ENCODE measurements around the gene SGO2.

GRCh38 chr2:200502196-200502595 lies 23.8 kb upstream of the SGO2 start:
- no peak for TF ChIP-seq POLR2AphosphoS5 (IDR thresholded peaks at IDR 0.05; ENCODE audit: borderline replicate concordance, low read depth, low read length)
- TF ChIP-seq EZH2 (IDR thresholded peaks at IDR 0.05): no peak
- TF ChIP-seq FOXP2 (optimal IDR thresholded peaks at IDR 0.05; ENCODE audit: control extremely low read depth, extremely low read length, insufficient read depth): no peak

Data from SK-N-MC (cell line).